H1 (cell line): ENCODE data around the gene CNDP1. TPM values are rescaled to one million over a fixed set of nuclear protein-coding genes. Genes with fewer than 3 reads are reported as not detected.

Experiments
- CTCF ChIA-PET: fragments of 300-600 bp; sonication (Branson Sonifier 250); formaldehyde crosslinking; loops from one replicate; lab custom pipeline; 2021; ENCODE audit not compliant: partially characterized antibody; lab: Charles Lee
- POLR2A ChIA-PET: fragments of 300-600 bp; sonication (Branson Sonifier 250); formaldehyde crosslinking; loops from one replicate; lab custom pipeline; 2021; ENCODE audit warnings: inconsistent platforms; ENCODE audit not compliant: partially characterized antibody; lab: Charles Lee
- DNase-seq, 2 experiments: peaks; one replicate each; pipeline versions ENCODE4 v3.0.0 to v3.0.0-alpha.2; 2010 to 2022; ENCODE audit warnings: low spot score in 2 of 2, low read depth in 1 of 2, mixed read lengths in 1 of 2
- FAIRE-seq: peaks from 2 replicates; lab custom pipeline; 2011; peaks lifted over from hg19 to GRCh38; lab: Jason Lieb, UNC
- H2AFZ ChIP-seq: 2 replicates; pipeline ENCODE4 v1.8.1; 2012; ENCODE audit warnings: low read length, inconsistent platforms
- H2AK5ac ChIP-seq: 2 replicates; pipeline ENCODE4 v1.6.1; 2013; ENCODE audit warnings: low read depth, low read length
- H2BK120ac ChIP-seq: replicated peaks from 2 replicates; pipeline ENCODE3; 2013; ENCODE audit warnings: low read depth, low read length, inconsistent platforms
- H2BK12ac ChIP-seq: 2 replicates; pipeline ENCODE4 v1.6.1; 2013; ENCODE audit warnings: low read depth, low read length
- H2BK15ac ChIP-seq: 2 replicates; pipeline ENCODE4 v1.6.1; 2013; ENCODE audit warnings: low read length
- H2BK20ac ChIP-seq: 2 replicates; pipeline ENCODE4 v1.6.1; 2013; ENCODE audit warnings: low read length
- H2BK5ac ChIP-seq: 2 replicates; pipeline ENCODE4 v1.6.1; 2013; ENCODE audit warnings: low read depth, low read length
- H3K14ac ChIP-seq: 2 replicates; pipeline ENCODE4 v1.6.1; 2013; ENCODE audit warnings: inconsistent platforms; ENCODE audit not compliant: insufficient read length
- H3K18ac ChIP-seq: 2 replicates; pipeline ENCODE4 v1.6.1; 2013; ENCODE audit warnings: low read length; ENCODE audit errors: extremely low read depth
- H3K23ac ChIP-seq: 2 replicates; pipeline ENCODE4 v1.6.1; 2013; ENCODE audit warnings: inconsistent platforms; ENCODE audit not compliant: insufficient read length
- H3K23me2 ChIP-seq: 2 replicates; pipeline ENCODE4 v1.6.1; 2013; ENCODE audit warnings: low read depth, low read length
- H3K27ac ChIP-seq: 2 replicates; pipeline ENCODE4 v1.6.1; 2011; ENCODE audit warnings: low read depth, low read length, inconsistent platforms
- H3K27me3 ChIP-seq, 4 experiments: replicated peaks in 1 of 4; 1 replicate in 1 of 4; 2 replicates in 3 of 4; pipeline versions ENCODE4 v1.6.1 to v1.8.1; 2011 to 2013; ENCODE audit warnings: low read length in 3 of 4, mild to moderate bottlenecking in 3 of 4, inconsistent platforms in 2 of 4, mixed read lengths in 2 of 4, moderate library complexity in 1 of 4; ENCODE audit not compliant: control insufficient read depth in 3 of 4, insufficient read depth in 3 of 4; ENCODE audit errors: extremely low read depth in 1 of 4
- H3K36me3 ChIP-seq, 4 experiments: 2 replicates each; pipeline versions ENCODE4 v1.6.1 to v1.8.1; 2011 to 2013; ENCODE audit warnings: mild to moderate bottlenecking in 4 of 4, low read length in 3 of 4, moderate library complexity in 2 of 4, control low read depth in 1 of 4, inconsistent platforms in 1 of 4; ENCODE audit not compliant: insufficient read depth in 4 of 4, control insufficient read depth in 2 of 4
- H3K4ac ChIP-seq: replicated peaks from 2 replicates; pipeline ENCODE3; 2013; ENCODE audit warnings: low read length, low read depth, mixed read lengths, inconsistent platforms; ENCODE audit not compliant: insufficient read length
- H3K4me1 ChIP-seq, 4 experiments: replicated peaks in 1 of 4; 1 replicate in 1 of 4; 2 replicates in 3 of 4; pipeline versions ENCODE4 v1.6.1 to v1.8.1; 2011 to 2013; ENCODE audit warnings: low read length in 3 of 4, inconsistent platforms in 2 of 4, mixed read lengths in 1 of 4; ENCODE audit not compliant: insufficient read depth in 4 of 4, control insufficient read depth in 3 of 4
- H3K4me2 ChIP-seq, 2 experiments: 2 replicates each; pipeline versions ENCODE4 v1.6.1 to v1.8.1; 2011 to 2013; ENCODE audit warnings: low read depth in 2 of 2, low read length in 2 of 2, control low read depth in 1 of 2, inconsistent platforms in 1 of 2, mild to moderate bottlenecking in 1 of 2; ENCODE audit not compliant: insufficient read depth in 1 of 2
- H3K4me3 ChIP-seq, 4 experiments: fragments of 200-600, 300-600 bp in 1 of 4; sonication (generic), shearing (Covaris generic), sonication (Bioruptor Twin) in 1 of 4; 2 replicates each; pipeline versions ENCODE4 v1.5.1 to v1.8.1; 2011 to 2016; ENCODE audit warnings: low read length in 4 of 4, low read depth in 3 of 4, control low read depth in 2 of 4, inconsistent platforms in 2 of 4, mild to moderate bottlenecking in 2 of 4, mixed read lengths in 1 of 4, moderate library complexity in 1 of 4; ENCODE audit not compliant: insufficient read depth in 2 of 4; ENCODE audit errors: extremely low read depth in 1 of 4
- H3K56ac ChIP-seq: replicated peaks from 2 replicates; pipeline ENCODE3; 2013; ENCODE audit warnings: low read depth, mild to moderate bottlenecking, mixed read lengths, low read length, inconsistent platforms; ENCODE audit not compliant: insufficient read length
- H3K79me1 ChIP-seq: 2 replicates; pipeline ENCODE4 v1.6.1; 2013; ENCODE audit warnings: low read depth, low read length, control low read depth
- H3K79me2 ChIP-seq, 2 experiments: 2 replicates each; pipeline versions ENCODE4 v1.6.1 to v1.8.1; 2012 to 2013; ENCODE audit warnings: low read length in 2 of 2, mild to moderate bottlenecking in 2 of 2, inconsistent platforms in 1 of 2; ENCODE audit not compliant: insufficient read depth in 2 of 2, control insufficient read depth in 1 of 2
- H3K9ac ChIP-seq, 4 experiments: replicated peaks in 1 of 4; 1 replicate in 1 of 4; 2 replicates in 3 of 4; pipeline versions ENCODE4 v1.6.1 to v1.8.1; 2011 to 2013; ENCODE audit warnings: low read depth in 3 of 4, low read length in 3 of 4, control low read depth in 2 of 4, mild to moderate bottlenecking in 2 of 4, moderate library complexity in 2 of 4, inconsistent platforms in 1 of 4; ENCODE audit errors: extremely low read depth in 1 of 4
- H3K9me3 ChIP-seq, 2 experiments: 2 replicates each; pipeline versions ENCODE4 v1.6.1 to v1.8.1; 2012 to 2013; ENCODE audit warnings: mild to moderate bottlenecking in 2 of 2, moderate library complexity in 2 of 2, control low read depth in 1 of 2, inconsistent platforms in 1 of 2, low read depth in 1 of 2, low read length in 1 of 2, mixed read lengths in 1 of 2; ENCODE audit not compliant: insufficient read depth in 2 of 2
- H4K20me1 ChIP-seq, 2 experiments: replicated peaks in 1 of 2; 2 replicates each; pipeline versions ENCODE3 to v1.8.1; 2011 to 2013; ENCODE audit warnings: inconsistent platforms in 2 of 2, low read length in 2 of 2, mild to moderate bottlenecking in 1 of 2; ENCODE audit not compliant: insufficient read depth in 2 of 2, control insufficient read depth in 1 of 2
- H4K5ac ChIP-seq: 2 replicates; pipeline ENCODE4 v1.6.1; 2013; ENCODE audit warnings: low read length, low read depth, mixed read lengths, inconsistent platforms; ENCODE audit not compliant: insufficient read length
- H4K8ac ChIP-seq: 2 replicates; pipeline ENCODE4 v1.8.0; 2013; ENCODE audit warnings: mild to moderate bottlenecking, moderate library complexity, low read length, inconsistent platforms; ENCODE audit not compliant: insufficient read depth; ENCODE audit errors: extremely low read depth
- H4K91ac ChIP-seq: replicated peaks from 2 replicates; pipeline ENCODE3; 2013; ENCODE audit warnings: low read length, mixed read lengths, inconsistent platforms; ENCODE audit not compliant: insufficient read length
- KDM5A ChIP-seq: fragments of 200-600 bp; IDR thresholded peaks from 2 replicates; pipeline ENCODE4 v1.7.1; 2012; ENCODE audit warnings: mild to moderate bottlenecking, low read length, inconsistent platforms, mixed read lengths
- POU5F1 ChIP-seq: IDR thresholded peaks from 2 replicates; pipeline ENCODE4 v1.6.1; 2011; ENCODE audit warnings: low read depth, mild to moderate bottlenecking, low read length, moderate library complexity
- TAF1 ChIP-seq: IDR thresholded peaks from 2 replicates; pipeline ENCODE4 v1.6.1; 2011; ENCODE audit warnings: mild to moderate bottlenecking, low read depth, low read length
- YY1 ChIP-seq: IDR thresholded peaks from 2 replicates; pipeline ENCODE4 v1.6.1; 2011; ENCODE audit warnings: low read depth, mild to moderate bottlenecking, low read length
- WGBS, 2 experiments: shearing (Covaris generic) in 1 of 2; methylation state at CpG; one replicate each; pipeline versions ENCODE4 v1.1.6 to v1.1.7; 2013 to 2015; ENCODE audit warnings: low lambda C conversion rate in 2 of 2, mixed read lengths in 2 of 2, inconsistent platforms in 1 of 2, low coverage in 1 of 2, missing lambda C conversion rate in 1 of 2; ENCODE audit not compliant: insufficient replicate concordance in 2 of 2, insufficient coverage in 1 of 2, insufficient read length in 1 of 2; ENCODE audit errors: extremely low coverage in 1 of 2, missing lambda C conversion rate in 1 of 2; 5-methylcytosine and 5-hydroxymethylcytosine counted together
- polyA plus RNA-seq, 7 experiments: library from polyadenylated mRNA; depleted of rRNA in 3 of 7; stranded (reverse) in 5 of 7; unstranded in 2 of 7; fragments of >200 nt in 5 of 7; fragments of 200-250 nt in 2 of 7; gene quantifications; 1 replicate in 5 of 7; 2 replicates in 1 of 7; 4 replicates in 1 of 7; pipeline versions ENCODE4 v1.2.1 to v1.2.3, GENCODE V29; 2011 to 2013; ENCODE audit warnings: missing spikeins in 2 of 7, mixed read lengths in 2 of 7
- total RNA-seq: library from RNA; stranded (reverse); fragmentation: NEBNext Ultra II Directional; extraction: Animal tissue kit (Norgen Biotek cat#: 25700); gene quantifications from 2 replicates; pipeline ENCODE4 v1.2.1, GENCODE V29; 2021
- TF ChIP-seq, protein P1 (sequence below): IDR thresholded peaks from 2 replicates; pipeline ENCODE4 v1.6.1; 2012; ENCODE audit warnings: inconsistent platforms

Gene CNDP1
- total and polyA plus RNA-seq, 2 of the 8 experiments (the other 6 are each of a cell fraction or from before 2014, with no cell fraction given): 0.09 TPM; not detected in 1

- Histone ChIP-seq H4K5ac (no peak overlapping the region), H4K91ac (no peak overlapping the region), H3K23me2 (no peaks in the 10 kb centered on the region), H3K36me3 (no peaks in the 10 kb centered on the region), H4K8ac (no peak overlapping the region), H3K9me3 (no peaks in the 10 kb centered on the region), H3K4ac (peak overlapping the region; percentile 51), H3K27me3 (no peaks in the 10 kb centered on the region), H4K20me1 (no peaks in the 10 kb centered on the region), H2BK20ac (no peak overlapping the region), H3K18ac (no peak overlapping the region), H3K14ac (no peak overlapping the region), H3K4me3 (no peak overlapping the region), H2BK15ac (no peak overlapping the region), H2AK5ac (no peak overlapping the region), H3K56ac (no peak overlapping the region), H2AFZ (peak overlapping the region; percentile 73; the same call in 1 of the 2 replicates), H3K23ac (no peak overlapping the region), H3K79me1 (no peaks in the 10 kb centered on the region), H3K27ac (no peak overlapping the region), H3K4me1 (peaks cover 0 to 3% (median 0%) of the 10 kb centered on the region in 4 experiments; a peak in 1 of 7 replicates), H3K79me2 (no peaks in the 10 kb centered on the region), H3K4me2 (no peak overlapping the region), H2BK5ac (no peak overlapping the region), H2BK12ac (0 out of 2 replicates have a peak overlapping the region, but pooled peaks have one; percentile 39), H2BK120ac (no peak overlapping the region), H3K9ac (no peak overlapping the region)
- FAIRE-seq: no peak
- no peak for DNase-seq
- ChIA-PET POLR2A (interaction anchor here (1.4 kb wide), 1 partner anchor 10 kb away, joined by 7 read pairs; the partner anchor contains the start of gene CNDP2), CTCF (interaction anchor here (4.7 kb wide), 1 partner anchor 9 kb away, joined by 19 read pairs; no protein-coding TSS in a partner anchor)
- 96% methylated on average over 14 of the region's 15 CpGs; no CpG with 5 or more reads in 1 of the 2 experiments for WGBS, 2 experiments
- TF ChIP-seq POU5F1 (no peak), TAF1 (no peak), KDM5A (no peak), YY1 (no peak)
- TF ChIP-seq, protein P1, sequence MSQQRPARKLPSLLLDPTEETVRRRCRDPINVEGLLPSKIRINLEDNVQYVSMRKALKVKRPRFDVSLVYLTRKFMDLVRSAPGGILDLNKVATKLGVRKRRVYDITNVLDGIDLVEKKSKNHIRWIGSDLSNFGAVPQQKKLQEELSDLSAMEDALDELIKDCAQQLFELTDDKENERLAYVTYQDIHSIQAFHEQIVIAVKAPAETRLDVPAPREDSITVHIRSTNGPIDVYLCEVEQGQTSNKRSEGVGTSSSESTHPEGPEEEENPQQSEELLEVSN: 0 out of 2 replicates have a peak, but pooled peaks have one; percentile 28
Observed at GRCh38 chr18:74486119-74486849, 48.0 kb upstream of the CNDP1 start.
